A549 (cell line): ENCODE measurements around the gene P4HB. TPM values are rescaled to one million over a fixed set of nuclear protein-coding genes. Genes with fewer than 3 reads are reported as not detected.

Experiments
- ATAC-seq, 2 experiments: fragments of 200-7000 bp in 1 of 2; fragments of >200 bp in 1 of 2; cut with Nextera tagmentation in 1 of 2; cut with Tn5 transposase in 1 of 2; 3 replicates each; pipeline versions ENCODE4 v1.8.0 to v1.9.1; 2018 to 2020; ENCODE audit warnings: mild to moderate bottlenecking in 1 of 2, moderate library complexity in 1 of 2
- CTCF ChIA-PET: fragments of 300-600 bp; sonication (Branson Sonifier 250); formaldehyde crosslinking; extraction: SDS; loops from one replicate; lab custom pipeline; 2021; ENCODE audit warnings: antibody characterized with exemption, inconsistent platforms; lab: Yijun Ruan, JAX
- POLR2A ChIA-PET: fragments of 350-600 bp; formaldehyde crosslinking; extraction: SDS; loops from one replicate; lab custom pipeline; 2021; ENCODE audit warnings: antibody characterized with exemption, inconsistent platforms; lab: Yijun Ruan, JAX
- DNase-seq, 2 experiments: peaks; one replicate each; pipeline versions ENCODE4 v3.0.0 to v3.0.0-alpha.2; 2011 to 2016; ENCODE audit warnings: low read depth in 1 of 2, low spot score in 1 of 2
- FAIRE-seq: peaks from 2 replicates; lab custom pipeline; 2011; peaks lifted over from hg19 to GRCh38; lab: Jason Lieb, UNC
- H3K27ac ChIP-seq, 2 experiments: fragments of >200 bp; sonication (Bioruptor Twin); formaldehyde crosslinking; 3 replicates each; pipeline ENCODE4 v1.5.1; 2016 to 2017
- H3K4me1 ChIP-seq: fragments of >200 bp; sonication (Bioruptor Twin); formaldehyde crosslinking; 3 replicates; pipeline ENCODE4 v1.6.1; 2016
- H3K4me2 ChIP-seq: fragments of >200 bp; sonication (Bioruptor Twin); formaldehyde crosslinking; 3 replicates; pipeline ENCODE4 v1.6.1; 2016
- H3K4me3 ChIP-seq: fragments of >200 bp; sonication (Bioruptor Twin); formaldehyde crosslinking; 3 replicates; pipeline ENCODE4 v1.5.1; 2016
- H3K9me3 ChIP-seq: fragments of >200 bp; sonication (Bioruptor Twin); formaldehyde crosslinking; 3 replicates; pipeline ENCODE4 v1.6.1; 2016
- CBX2 ChIP-seq: fragments of 200-600 bp; sonication (generic); IDR thresholded peaks from 2 replicates; pipeline ENCODE4 v1.6.1; 2016; ENCODE audit warnings: low read depth, mild to moderate bottlenecking, borderline replicate concordance
- CBX8 ChIP-seq: fragments of 200-600 bp; sonication (generic); IDR thresholded peaks from 2 replicates; pipeline ENCODE4 v1.6.1; 2016
- CHD4 ChIP-seq: fragments of 200-600 bp; sonication (generic); IDR thresholded peaks from 2 replicates; pipeline ENCODE4 v1.6.1; 2016; ENCODE audit warnings: antibody characterized with exemption, mild to moderate bottlenecking, borderline replicate concordance
- E2F6 ChIP-seq: IDR thresholded peaks from 2 replicates; pipeline ENCODE4 v1.6.1; 2012; ENCODE audit warnings: low read depth, borderline replicate concordance
- FOSB ChIP-seq: fragments of 250-450 bp; sonication (Bioruptor Pico); IDR thresholded peaks from 2 replicates; pipeline ENCODE4 v1.5.0; 2020; ENCODE audit warnings: mild to moderate bottlenecking, moderate library complexity
- FOSL2 ChIP-seq, 2 experiments: fragments of 450-650 bp in 1 of 2; fragments of >200 bp in 1 of 2; sonication (Bioruptor Twin) in 1 of 2; formaldehyde crosslinking; IDR thresholded peaks; 2 replicates each; pipeline versions ENCODE4 v1.5.0 to v1.6.1; 2016 to 2020; ENCODE audit warnings: mild to moderate bottlenecking in 1 of 2, moderate library complexity in 1 of 2
- GATA3 ChIP-seq: IDR thresholded peaks from 2 replicates; pipeline ENCODE4 v1.6.1; 2012; ENCODE audit warnings: borderline replicate concordance
- HOXB5 ChIP-seq: fragments of 250-450 bp; sonication (Bioruptor Pico); IDR thresholded peaks from 2 replicates; pipeline ENCODE4 v1.5.0; 2020; ENCODE audit warnings: mild to moderate bottlenecking, moderate library complexity
- JUN ChIP-seq, 2 experiments: fragments of >200 bp; sonication (Bioruptor Twin); formaldehyde crosslinking; IDR thresholded peaks; 2 replicates in 1 of 2; 3 replicates in 1 of 2; pipeline ENCODE4 v1.6.1; 2016 to 2017
- NFE2L2 ChIP-seq: fragments of 150-350 bp; conservative IDR thresholded peaks from 2 replicates; pipeline ENCODE4 v1.6.1; 2014; ENCODE audit warnings: low read length
- PHF8 ChIP-seq: fragments of 200-600 bp; sonication (generic); IDR thresholded peaks from 2 replicates; pipeline ENCODE4 v1.6.1; 2016; ENCODE audit warnings: low read depth, mild to moderate bottlenecking, antibody characterized with exemption, moderate library complexity, borderline replicate concordance
- POLR2A ChIP-seq: IDR thresholded peaks from 2 replicates; pipeline ENCODE4 v1.6.1; 2012; ENCODE audit warnings: mild to moderate bottlenecking, low read length
- POLR2AphosphoS2 ChIP-seq: conservative IDR thresholded peaks from 2 replicates; pipeline ENCODE4 v1.6.1; 2012; ENCODE audit warnings: low read length, improper control_type of control experiment, inconsistent platforms
- SREBF2 ChIP-seq: fragments of 450-650 bp; IDR thresholded peaks from 2 replicates; pipeline ENCODE4 v1.6.1; 2014; ENCODE audit warnings: mild to moderate bottlenecking, moderate library complexity
- TFCP2L1 ChIP-seq: fragments of 250-450 bp; sonication (Bioruptor Pico); IDR thresholded peaks from 2 replicates; pipeline ENCODE4 v1.5.0; 2021; ENCODE audit warnings: mild to moderate bottlenecking
- TP53 ChIP-seq: fragments of 250-450 bp; sonication (Bioruptor Pico); IDR thresholded peaks from 2 replicates; pipeline ENCODE4 v1.5.0; 2021; ENCODE audit warnings: mild to moderate bottlenecking, moderate library complexity
- ZFP36 ChIP-seq: fragments of 450-650 bp; IDR thresholded peaks from 2 replicates; pipeline ENCODE4 v1.6.1; 2014; ENCODE audit warnings: borderline replicate concordance; ENCODE audit not compliant: partially characterized antibody
- WGBS: methylation state at CpG from one replicate; pipeline ENCODE4 v1.1.6; 2017; ENCODE audit errors: missing lambda C conversion rate; 5-methylcytosine and 5-hydroxymethylcytosine counted together
- polyA plus RNA-seq, 4 experiments: library from polyadenylated mRNA; depleted of rRNA in 3 of 4; stranded (reverse); fragments of >200 nt; fragmentation: RNase III in 1 of 4; extraction: RNeasy Plus Mini Kit Qiagen cat#74134 plus additional on column Dnase treatment in 1 of 4; gene quantifications; 2 replicates in 3 of 4; 3 replicates in 1 of 4; pipeline ENCODE4 v1.2.3, GENCODE V29; 2011 to 2017
- TF ChIP-seq, protein P1 (sequence below): IDR thresholded peaks from 2 replicates; pipeline ENCODE4 v1.6.1; 2012
- TF ChIP-seq, protein P2 (sequence below): IDR thresholded peaks from 2 replicates; pipeline ENCODE4 v1.6.1; 2012

The P4HB gene
- polyA plus RNA-seq, 2 of the 4 experiments (the other 2 are of a cell fraction), result 102 to 622 TPM

- CTCF ChIA-PET, result interaction anchor here (1.3 to 8.6 kb wide), 7 partner anchors 12 to 137 kb away, joined by 3 to 126 read pairs (median 15); no protein-coding TSS in a partner anchor
- TF ChIP-seq POLR2A (no peak), NFE2L2 (no peak), JUN (IDR thresholded peaks at IDR 0.05) (peak in 1 of 2 experiments; percentile 94; a peak in 2 of 5 replicates), E2F6 (no peak), FOSL2 (IDR thresholded peaks at IDR 0.05) (no peak), FOSL2 (CRISPR knock-in tag; IDR thresholded peaks at IDR 0.05) (no peak), TFCP2L1 (CRISPR knock-in tag) (no peak)
- POLR2A ChIA-PET, result interaction anchor here (1.0 kb wide), 1 partner anchor 10 kb away, joined by 6 read pairs; no protein-coding TSS in a partner anchor
- no peak for FAIRE-seq
- Histone ChIP-seq H3K4me3 (peak within 1 kb of the TSS; percentile 99), H3K4me2 (peak within 1 kb of the TSS; percentile 97), H3K4me1 (peaks cover 46% of the 10 kb centered on the region), H3K27ac (peak within 1 kb of the TSS; percentile 97 to 100), H3K9me3 (no peaks in the 10 kb centered on the region)
- no peak for DNase-seq
- ATAC-seq, result 0 out of 6 replicates have a peak, but pooled peaks of 1 of the 2 experiments have one; percentile 2
- 0% methylated on average over 13 of the region's 64 CpGs for WGBS
Measured at GRCh38 chr17:81870981-81871386, 10.6 kb upstream of the P4HB start, which contains the start of gene ARHGDIA. Gene ARHGDIA (minus strand): TSS chr17:81871337. CDS start chr17:81869930, 1,407 bp downstream.

DNA sequence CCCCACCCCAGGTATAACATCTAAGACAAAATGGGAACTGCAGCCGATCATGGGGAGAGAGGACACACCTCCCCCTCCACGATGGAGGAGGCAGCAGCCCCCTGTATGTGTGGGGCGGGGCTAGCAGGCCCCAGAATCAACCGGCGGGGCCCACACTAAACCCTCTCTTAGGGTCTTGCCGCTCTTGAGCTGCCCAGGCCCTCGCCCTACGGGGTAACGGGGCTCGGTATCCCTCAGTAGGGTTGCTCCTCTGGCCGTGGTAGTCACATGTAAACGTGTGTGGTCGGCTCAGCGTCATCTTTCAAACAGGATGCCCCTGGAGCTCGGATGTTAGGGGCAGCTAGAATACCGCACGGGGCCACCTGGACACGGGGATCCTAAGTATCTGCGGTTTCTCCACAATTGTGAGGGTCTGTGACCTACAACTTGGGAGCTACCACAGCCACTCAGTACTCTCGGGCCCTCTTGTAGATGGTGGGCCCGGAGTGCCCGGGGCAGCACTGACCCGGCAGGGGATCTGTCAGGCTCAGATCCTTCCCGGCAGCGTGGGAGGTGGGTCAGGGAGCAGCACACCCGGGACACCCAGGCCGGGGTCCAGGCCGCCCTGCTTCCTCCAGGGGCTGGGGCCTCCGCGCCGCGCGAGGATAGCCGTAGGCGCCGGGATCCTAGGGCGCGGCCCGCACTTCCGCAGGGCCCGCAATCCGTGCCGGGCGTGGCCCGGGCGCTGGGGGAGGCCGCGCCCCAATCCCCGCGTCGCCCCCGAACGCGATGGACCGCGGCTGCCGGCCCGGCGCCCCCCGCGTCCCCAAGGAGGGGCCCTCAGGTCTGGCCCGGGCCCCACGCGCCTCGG lies 10.0 kb upstream of the P4HB start:
- FAIRE-seq, result no peak
- H3K4me1 ChIP-seq, result peaks cover 46% of the 10 kb centered on the region
- peak overlapping the region; percentile 97 for H3K4me2 ChIP-seq
- peak overlapping the region; percentile 97 to 100 for H3K27ac ChIP-seq
- peak overlapping the region; percentile 99 for H3K4me3 ChIP-seq
- TF ChIP-seq, protein P1, sequence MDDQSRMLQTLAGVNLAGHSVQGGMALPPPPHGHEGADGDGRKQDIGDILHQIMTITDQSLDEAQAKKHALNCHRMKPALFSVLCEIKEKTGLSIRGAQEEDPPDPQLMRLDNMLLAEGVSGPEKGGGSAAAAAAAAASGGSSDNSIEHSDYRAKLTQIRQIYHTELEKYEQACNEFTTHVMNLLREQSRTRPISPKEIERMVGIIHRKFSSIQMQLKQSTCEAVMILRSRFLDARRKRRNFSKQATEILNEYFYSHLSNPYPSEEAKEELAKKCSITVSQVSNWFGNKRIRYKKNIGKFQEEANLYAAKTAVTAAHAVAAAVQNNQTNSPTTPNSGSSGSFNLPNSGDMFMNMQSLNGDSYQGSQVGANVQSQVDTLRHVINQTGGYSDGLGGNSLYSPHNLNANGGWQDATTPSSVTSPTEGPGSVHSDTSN, result peak; percentile 15; the same call in 1 of the 2 replicates
- peak; percentile 34; the same call in 1 of the 2 replicates for TF ChIP-seq POLR2A
- TF ChIP-seq CBX2, result no peak
- peak; percentile 84 for TF ChIP-seq POLR2AphosphoS2
- no peak for TF ChIP-seq CBX8
- 0 out of 2 replicates have a peak, but pooled peaks have one; percentile 11 for TF ChIP-seq GATA3
- peak; percentile 66; the same call in 1 of the 2 replicates for TF ChIP-seq PHF8
- TF ChIP-seq SREBF2, result no peak
- 0 out of 2 replicates have a peak, but pooled peaks have one; percentile 19 for TF ChIP-seq E2F6
- TF ChIP-seq, protein P2, sequence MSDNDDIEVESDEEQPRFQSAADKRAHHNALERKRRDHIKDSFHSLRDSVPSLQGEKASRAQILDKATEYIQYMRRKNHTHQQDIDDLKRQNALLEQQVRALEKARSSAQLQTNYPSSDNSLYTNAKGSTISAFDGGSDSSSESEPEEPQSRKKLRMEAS, result peak; percentile 68
- TF ChIP-seq CHD4, result no peak
- TF ChIP-seq FOSB, result peak; percentile 66; the same call in 1 of the 2 replicates
- TF ChIP-seq TP53 (CRISPR knock-in tag), result peak; percentile 72; the same call in 1 of the 2 replicates
- TF ChIP-seq HOXB5, result peak; percentile 63
- TF ChIP-seq ZFP36, result no peak
- 0 out of 2 replicates have a peak, but pooled peaks have one; percentile 57 for TF ChIP-seq TFCP2L1 (CRISPR knock-in tag)
- TF ChIP-seq, all 56 proteins: peak for 11
- ChIA-PET POLR2A (interaction anchor here (0.6 to 1.9 kb wide), 5 partner anchors 9 to 266 kb away, joined by 3 to 6 read pairs (median 4); partner anchors contain the start of gene P4HB), CTCF (interaction anchor here (0.9 to 8.6 kb wide), 28 partner anchors 9 to 167 kb away, joined by 3 to 126 read pairs (median 6); partner anchors contain the start of genes ALYREF, ANAPC11, CENPX and DCXR)
- 4% methylated on average over 22 of the region's 65 CpGs for WGBS
- H3K9me3 ChIP-seq, result no peaks in the 10 kb centered on the region
- ATAC-seq (peak in 1 of 2 experiments; percentile 2; a peak in 3 of 6 replicates), DNase-seq (peak in 1 of 2 experiments; percentile 69)
